ENCODE results near the gene ME2. TPM values are rescaled to one million over a fixed set of nuclear protein-coding genes. Genes with fewer than 3 reads are reported as not detected.
"Not testable (repeated sequence)": the region's sequence is repeated elsewhere in the genome, so short reads cannot be mapped to it uniquely, and the experiment has no call there.

The ME2 gene
- total and polyA plus RNA-seq, 8 donors: 16.6 to 100 (median 58.5) TPM

GRCh38 chr18:50967714-50968661, 89.1 kb downstream of the ME2 start, which contains the start of gene ELAC1:
Gene ELAC1, plus strand, starts transcription at chr18:50968040. Its CDS starts 6,365 bp downstream, at chr18:50974405.
- no peaks in the 10 kb centered on the region for H3K36me3 ChIP-seq
- intact Hi-C loops (cut with DNase I; ENCODE audit: low total_unique reads): loop anchor here (10.0 kb wide), 1 partner anchor 57 kb away; no protein-coding TSS in a partner anchor
- H3K4me3 ChIP-seq: peak within 1 kb of the TSS; percentile 73 to 92 (median 85)
- peak within 1 kb of the TSS; percentile 98 to 100 (median 99) for H3K27ac ChIP-seq
- H3K9me3 ChIP-seq: peaks cover 2 to 8% (median 4%) of the 10 kb centered on the region in 4 donors
- peak; percentile 83 to 94 for DNase-seq
- WGBS, 5 donors: 0 to 3% (median 0%) methylated on average over 14 to 84 of the region's 84 CpGs
- H3K27me3 ChIP-seq: no peaks in the 10 kb centered on the region
- peaks cover 18 to 34% (median 25%) of the 10 kb centered on the region in 4 donors for H3K4me1 ChIP-seq
- TF ChIP-seq POLR2A (IDR thresholded peaks at IDR 0.05): peak in 1 of 4 donors; percentile 71
- TF ChIP-seq POLR2AphosphoS5 (IDR thresholded peaks at IDR 0.05): peak; percentile 69 to 95 (median 91)
- TF ChIP-seq, protein P1, sequence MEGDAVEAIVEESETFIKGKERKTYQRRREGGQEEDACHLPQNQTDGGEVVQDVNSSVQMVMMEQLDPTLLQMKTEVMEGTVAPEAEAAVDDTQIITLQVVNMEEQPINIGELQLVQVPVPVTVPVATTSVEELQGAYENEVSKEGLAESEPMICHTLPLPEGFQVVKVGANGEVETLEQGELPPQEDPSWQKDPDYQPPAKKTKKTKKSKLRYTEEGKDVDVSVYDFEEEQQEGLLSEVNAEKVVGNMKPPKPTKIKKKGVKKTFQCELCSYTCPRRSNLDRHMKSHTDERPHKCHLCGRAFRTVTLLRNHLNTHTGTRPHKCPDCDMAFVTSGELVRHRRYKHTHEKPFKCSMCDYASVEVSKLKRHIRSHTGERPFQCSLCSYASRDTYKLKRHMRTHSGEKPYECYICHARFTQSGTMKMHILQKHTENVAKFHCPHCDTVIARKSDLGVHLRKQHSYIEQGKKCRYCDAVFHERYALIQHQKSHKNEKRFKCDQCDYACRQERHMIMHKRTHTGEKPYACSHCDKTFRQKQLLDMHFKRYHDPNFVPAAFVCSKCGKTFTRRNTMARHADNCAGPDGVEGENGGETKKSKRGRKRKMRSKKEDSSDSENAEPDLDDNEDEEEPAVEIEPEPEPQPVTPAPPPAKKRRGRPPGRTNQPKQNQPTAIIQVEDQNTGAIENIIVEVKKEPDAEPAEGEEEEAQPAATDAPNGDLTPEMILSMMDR (IDR thresholded peaks at IDR 0.05): peak in 1 of 7 experiments; percentile 8
- no peak for TF ChIP-seq EP300 (IDR thresholded peaks at IDR 0.05)

GRCh38 chr18:50969448-50969847, 90.5 kb downstream of the ME2 start:
- 53 to 65% (median 61%) methylated on average over 5 of the region's 5 CpGs for WGBS, 5 donors
- intact Hi-C loops (cut with DNase I; ENCODE audit: low total_unique reads): loop anchor here (10.0 kb wide), 1 partner anchor 55 kb away; no protein-coding TSS in a partner anchor

DNA sequence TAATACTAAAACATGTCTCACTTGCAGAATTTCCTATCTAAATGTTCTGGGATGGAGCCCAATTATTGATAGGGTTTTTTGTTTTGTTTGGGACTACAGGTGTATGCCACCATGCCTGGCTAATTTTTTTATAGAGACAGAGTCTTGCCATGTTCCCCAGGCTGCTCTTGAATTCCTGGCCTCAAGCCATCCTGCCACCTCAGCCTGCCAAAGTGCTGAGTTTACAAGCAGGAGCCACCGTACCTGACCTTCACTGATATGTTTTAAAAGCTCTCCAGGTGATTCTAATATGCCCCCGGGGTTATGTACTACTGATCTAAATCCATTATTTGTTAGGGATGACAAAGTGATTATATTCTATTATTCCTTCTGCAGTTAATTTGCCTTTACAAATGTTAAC, 91.1 kb downstream of the ME2 start:
- H3K4me3 ChIP-seq: no peak overlapping the region
- H3K27ac ChIP-seq: peak overlapping the region in 2 of 5 donors; percentile 15 to 24
- peaks cover 18 to 35% (median 27%) of the 10 kb centered on the region in 4 donors for H3K4me1 ChIP-seq
- H3K9me3 ChIP-seq: no peaks in the 10 kb centered on the region
- 26 to 32% (median 30%) methylated on average over 2 of the region's 2 CpGs for WGBS, 5 donors
- TF ChIP-seq, protein P1 (IDR thresholded peaks at IDR 0.05): no peak
- no peak for TF ChIP-seq POLR2A (IDR thresholded peaks at IDR 0.05)
- TF ChIP-seq POLR2AphosphoS5 (IDR thresholded peaks at IDR 0.05): peak in 1 of 3 donors; percentile 28
- DNase-seq: peak; percentile 51 to 82
- peaks cover 0 to 8% (median 8%) of the 10 kb centered on the region in 4 donors for H3K36me3 ChIP-seq
- intact Hi-C loops (cut with DNase I; ENCODE audit: low total_unique reads): no loop called here
- no peaks in the 10 kb centered on the region for H3K27me3 ChIP-seq

More at GRCh38 chr18:50969448-50969847, 90.5 kb downstream of the ME2 start:
- H3K27ac ChIP-seq: peak overlapping the region in 3 of 5 donors; percentile 98 to 100 (median 99)
- H3K36me3 ChIP-seq: peaks cover 0 to 3% (median 2%) of the 10 kb centered on the region in 4 donors
- no peak for DNase-seq
- H3K4me3 ChIP-seq: peak overlapping the region in 1 of 4 donors; percentile 73
- H3K4me1 ChIP-seq: peaks cover 18 to 35% (median 27%) of the 10 kb centered on the region in 4 donors
- TF ChIP-seq POLR2A (IDR thresholded peaks at IDR 0.05) (no peak), POLR2AphosphoS5 (IDR thresholded peaks at IDR 0.05) (no peak), EP300 (IDR thresholded peaks at IDR 0.05) (no peak)
- TF ChIP-seq, protein P1 (IDR thresholded peaks at IDR 0.05): no peak
- no peaks in the 10 kb centered on the region for H3K9me3 ChIP-seq
- H3K27me3 ChIP-seq: no peaks in the 10 kb centered on the region

DNA sequence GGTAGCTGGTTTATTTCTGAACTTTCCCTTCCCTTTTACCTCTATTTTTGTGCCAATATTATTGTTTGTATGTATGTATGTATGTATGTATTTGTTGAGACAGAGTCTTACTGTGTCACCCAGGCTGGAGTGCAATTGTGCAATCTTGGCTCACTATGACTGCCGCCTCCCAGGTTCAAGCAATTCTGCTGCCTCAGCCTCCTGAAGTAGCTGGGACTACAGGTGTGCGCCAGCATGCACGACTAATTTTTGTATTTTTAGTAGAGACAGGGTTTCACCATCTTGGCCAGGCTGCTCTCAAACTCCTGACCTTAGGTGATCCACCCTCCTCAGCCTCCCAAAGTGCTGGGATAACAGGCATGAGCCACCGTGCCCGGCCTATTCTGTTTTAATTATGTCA, 93.5 kb downstream of the ME2 start:
- peaks cover 8 to 32% (median 32%) of the 10 kb centered on the region in 4 donors for H3K36me3 ChIP-seq
- H3K27me3 ChIP-seq; H3K27ac ChIP-seq; H3K9me3 ChIP-seq; DNase-seq; intact Hi-C loops (cut with DNase I; ENCODE audit: low total_unique reads); H3K4me3 ChIP-seq: not testable (repeated sequence)
- peaks cover 15 to 35% (median 26%) of the 10 kb centered on the region in 4 donors for H3K4me1 ChIP-seq
- WGBS, 5 donors: 85 to 91% (median 88%) methylated on average over 5 of the region's 5 CpGs

All from stomach (tissue), 9 donors.